Vagina (tissue), 2 donors: ENCODE measurements around the gene GABRA5.

Experiments
- POLR2A ChIP-seq, 2 donors: fragments of 450-650 bp; IDR thresholded peaks; one replicate each; pipeline ENCODE4 v1.6.1; 2017; ENCODE audit warnings: antibody characterized with exemption in 2 of 2, mild to moderate bottlenecking in 2 of 2, moderate library complexity in 2 of 2
- TF ChIP-seq, protein P1 (sequence below), 3 experiments: fragments of 450-650 bp in 2 of 3; fragments of 200-600 bp in 1 of 3; sonication (generic) in 1 of 3; IDR thresholded peaks; one replicate each; pipeline ENCODE4 v1.5.1; 2017 to 2019; ENCODE audit warnings: antibody characterized with exemption in 3 of 3, mild to moderate bottlenecking in 2 of 3, moderate library complexity in 2 of 3

DNA sequence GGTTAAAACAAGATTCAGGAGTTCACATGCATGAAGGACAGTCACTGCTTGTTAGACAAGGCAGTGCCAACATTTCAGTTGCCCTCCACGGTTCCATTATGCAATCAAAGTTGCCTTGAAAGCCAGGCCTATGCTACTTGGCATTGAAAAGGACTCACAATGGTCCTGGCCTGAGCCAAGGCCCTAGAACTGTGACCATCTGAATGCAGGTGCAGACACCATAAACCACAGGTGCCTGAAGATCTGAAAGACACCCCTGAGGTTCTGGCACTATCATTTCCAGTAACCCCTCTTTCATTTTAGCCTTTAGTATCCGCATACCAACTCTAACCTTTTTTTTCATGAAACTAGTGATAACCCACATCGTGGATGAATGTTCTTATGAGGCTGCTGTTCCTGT is 2.8 kb downstream of the GABRA5 start:
- no peak for TF ChIP-seq POLR2A (IDR thresholded peaks at IDR 0.05)
- TF ChIP-seq, protein P1, sequence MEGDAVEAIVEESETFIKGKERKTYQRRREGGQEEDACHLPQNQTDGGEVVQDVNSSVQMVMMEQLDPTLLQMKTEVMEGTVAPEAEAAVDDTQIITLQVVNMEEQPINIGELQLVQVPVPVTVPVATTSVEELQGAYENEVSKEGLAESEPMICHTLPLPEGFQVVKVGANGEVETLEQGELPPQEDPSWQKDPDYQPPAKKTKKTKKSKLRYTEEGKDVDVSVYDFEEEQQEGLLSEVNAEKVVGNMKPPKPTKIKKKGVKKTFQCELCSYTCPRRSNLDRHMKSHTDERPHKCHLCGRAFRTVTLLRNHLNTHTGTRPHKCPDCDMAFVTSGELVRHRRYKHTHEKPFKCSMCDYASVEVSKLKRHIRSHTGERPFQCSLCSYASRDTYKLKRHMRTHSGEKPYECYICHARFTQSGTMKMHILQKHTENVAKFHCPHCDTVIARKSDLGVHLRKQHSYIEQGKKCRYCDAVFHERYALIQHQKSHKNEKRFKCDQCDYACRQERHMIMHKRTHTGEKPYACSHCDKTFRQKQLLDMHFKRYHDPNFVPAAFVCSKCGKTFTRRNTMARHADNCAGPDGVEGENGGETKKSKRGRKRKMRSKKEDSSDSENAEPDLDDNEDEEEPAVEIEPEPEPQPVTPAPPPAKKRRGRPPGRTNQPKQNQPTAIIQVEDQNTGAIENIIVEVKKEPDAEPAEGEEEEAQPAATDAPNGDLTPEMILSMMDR (IDR thresholded peaks at IDR 0.05), result no peak
